Measurements from ENCODE around the gene ASB2.

Gene ASB2

GRCh38 chr14:93926245-93926872 lies 50.0 kb downstream of the ASB2 start:
- peak; percentile 73 for DNase-seq

GRCh38 chr14:93925374-93925895 lies 50.9 kb downstream of the ASB2 start:
- DNase-seq = no peak

DNA sequence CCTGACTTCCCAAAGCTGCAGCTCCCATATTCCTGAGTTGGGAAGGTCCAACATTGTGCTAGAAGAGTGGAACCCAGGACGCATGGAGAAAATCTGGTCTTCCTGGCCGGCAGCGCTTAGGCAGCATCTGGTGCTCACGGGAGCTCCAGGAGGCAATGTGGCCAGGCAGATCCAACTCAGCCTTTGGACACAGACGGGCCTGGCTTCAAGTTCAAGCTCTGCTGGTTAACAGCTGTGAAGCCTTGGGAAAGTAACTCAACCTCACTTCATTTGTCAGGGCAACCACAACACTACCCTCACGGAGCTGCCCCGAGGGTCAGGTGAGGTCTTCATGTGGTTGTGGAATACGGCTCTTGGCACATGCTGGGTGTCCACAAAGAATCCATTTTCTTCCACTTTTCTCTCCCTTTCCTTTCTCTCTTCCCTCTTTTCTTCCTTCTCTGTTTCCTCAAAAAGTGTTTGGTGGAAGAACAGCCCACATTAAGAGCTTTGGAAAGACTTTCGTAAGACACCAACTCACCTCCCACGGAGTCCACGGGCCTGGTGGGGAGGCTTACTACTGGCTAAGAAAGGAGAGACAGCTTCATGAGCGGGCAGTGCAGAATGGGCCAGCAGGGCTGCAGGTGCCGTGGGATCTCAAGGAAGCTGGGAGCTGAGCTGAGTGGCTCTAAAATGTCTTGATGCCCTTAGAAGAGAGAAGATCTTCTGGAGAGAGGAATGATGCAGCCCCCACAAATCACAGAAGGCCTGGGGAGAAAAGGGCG lies 51.6 kb downstream of the ASB2 start:
- no peak for DNase-seq

DNA sequence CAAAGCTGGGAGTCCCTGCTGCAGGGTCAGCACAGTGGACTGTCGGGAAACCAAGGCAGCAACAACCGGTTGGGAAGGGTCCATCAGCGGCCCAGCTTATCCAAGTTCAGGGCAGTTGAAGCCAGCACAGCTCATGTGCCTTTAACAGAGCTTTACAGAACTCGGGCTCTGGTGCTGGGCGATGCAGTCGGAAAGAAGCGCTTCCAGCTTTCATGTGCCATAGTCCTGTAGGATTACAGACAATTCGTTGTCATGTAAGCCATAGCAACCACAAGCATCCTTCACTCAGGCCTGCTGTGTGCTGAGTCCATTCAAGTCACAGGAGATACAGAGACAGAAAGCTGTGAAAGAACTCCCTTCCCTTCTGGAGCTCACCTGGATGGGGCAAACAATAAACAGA lies 52.7 kb downstream of the ASB2 start:
- peak; percentile 15 for DNase-seq

DNA sequence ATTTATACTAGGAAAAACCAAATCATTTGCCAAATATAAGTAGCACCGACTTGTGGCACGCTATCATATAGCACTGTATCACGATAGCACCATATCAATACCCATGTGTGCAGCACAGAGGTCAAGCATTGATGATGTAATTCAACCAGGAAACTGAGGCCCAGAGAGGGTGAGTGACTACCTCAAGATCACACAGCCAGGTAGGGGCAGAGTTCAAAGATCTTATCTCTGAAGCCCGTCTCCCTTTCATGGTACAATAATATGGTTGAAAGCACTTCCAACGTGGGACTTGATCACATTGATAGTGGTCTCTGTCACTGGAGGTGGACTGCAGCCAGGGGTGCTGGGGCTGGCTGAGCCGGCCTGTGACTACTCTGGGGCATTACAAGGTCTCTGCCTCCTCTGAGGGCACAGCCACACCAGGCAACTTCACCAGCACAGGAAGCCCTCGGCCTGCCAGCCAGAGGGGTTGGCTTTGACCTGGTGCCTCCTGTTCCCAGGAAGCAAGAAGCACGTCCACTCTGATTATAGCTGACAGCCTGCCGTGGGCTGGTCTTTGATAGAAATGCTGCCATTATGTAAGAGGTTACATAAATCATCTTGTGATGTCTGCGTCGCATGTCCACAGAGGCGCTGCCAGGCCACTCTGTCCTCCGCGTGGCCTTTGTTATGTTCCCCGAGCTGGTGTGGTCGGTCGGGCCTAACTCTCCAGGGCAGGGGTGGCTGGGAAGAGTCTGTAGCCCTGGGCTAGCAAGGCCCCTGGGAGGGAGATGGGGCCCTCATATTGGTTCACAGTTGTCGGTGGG lies 55.2 kb downstream of the ASB2 start:
- no peak for DNase-seq

DNA sequence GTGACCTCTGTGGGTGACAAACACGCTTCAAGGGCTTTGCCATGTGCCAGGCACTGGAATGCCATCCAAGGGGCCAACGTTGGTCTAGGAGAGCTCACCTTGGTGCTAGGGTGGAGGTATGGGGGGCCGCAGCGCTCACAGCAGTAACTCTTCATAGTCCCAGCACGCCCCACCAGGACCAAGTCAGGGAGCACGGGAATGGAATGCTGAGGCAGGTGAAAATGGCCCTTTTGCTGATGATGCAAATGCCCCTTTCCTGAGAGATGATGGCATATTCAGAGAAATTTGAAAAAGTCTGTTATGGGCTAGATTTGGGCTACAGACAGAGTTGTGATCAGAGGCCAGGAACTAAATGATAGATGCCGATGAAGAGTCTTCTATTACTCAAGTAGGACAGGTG lies 59.2 kb downstream of the ASB2 start:
- no peak for DNase-seq

DNA sequence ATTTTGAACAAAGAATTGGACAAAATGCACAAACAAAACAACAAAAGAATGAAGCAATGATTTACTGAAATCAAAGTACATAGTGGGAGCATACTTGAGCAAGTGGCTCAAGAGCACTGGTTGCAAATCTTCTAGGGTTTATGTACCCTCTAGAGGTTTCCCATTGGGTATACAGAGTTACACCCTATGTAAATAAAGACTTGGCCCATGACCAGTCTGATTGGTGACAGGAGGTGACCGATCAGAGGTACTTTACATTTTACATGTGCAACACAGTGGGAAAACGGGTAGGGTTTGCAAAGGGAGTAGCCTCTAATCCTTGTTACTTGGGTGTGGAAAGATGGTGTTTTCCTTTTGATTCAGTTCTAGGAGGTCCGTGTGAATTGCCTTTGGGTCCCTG lies 59.9 kb downstream of the ASB2 start:
- no peak for DNase-seq

DNA sequence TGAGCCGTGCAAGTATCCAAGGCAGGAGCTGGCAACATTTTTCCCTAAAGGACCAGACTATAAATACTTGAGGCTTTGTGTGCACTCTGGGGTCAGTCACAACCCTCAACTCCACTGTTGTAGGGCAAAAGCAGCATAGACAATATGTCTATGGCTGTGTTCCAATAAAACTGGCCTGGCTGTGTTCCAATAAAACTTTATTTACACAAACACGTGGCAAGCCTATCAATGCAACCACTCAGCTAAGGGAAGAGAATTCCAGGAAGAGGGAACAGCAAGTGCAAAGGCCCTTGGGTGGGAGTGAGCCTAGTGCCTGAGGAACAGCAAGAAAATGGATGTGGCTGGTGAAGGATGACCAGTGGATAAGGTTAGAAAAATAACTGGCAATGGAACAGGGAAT lies 60.6 kb downstream of the ASB2 start:
- no peak for DNase-seq

- no peak for DNase-seq
Observed at GRCh38 chr14:93915070-93915705, 61.2 kb downstream of the ASB2 start.

- DNase-seq = no peak
Observed at GRCh38 chr14:93914278-93914677, 62.1 kb downstream of the ASB2 start.

- DNase-seq = no peak
Observed at GRCh38 chr14:93912782-93913181, 63.6 kb downstream of the ASB2 start.

- DNase-seq = no peak
Observed at GRCh38 chr14:93911975-93912615, 64.3 kb downstream of the ASB2 start.

DNA sequence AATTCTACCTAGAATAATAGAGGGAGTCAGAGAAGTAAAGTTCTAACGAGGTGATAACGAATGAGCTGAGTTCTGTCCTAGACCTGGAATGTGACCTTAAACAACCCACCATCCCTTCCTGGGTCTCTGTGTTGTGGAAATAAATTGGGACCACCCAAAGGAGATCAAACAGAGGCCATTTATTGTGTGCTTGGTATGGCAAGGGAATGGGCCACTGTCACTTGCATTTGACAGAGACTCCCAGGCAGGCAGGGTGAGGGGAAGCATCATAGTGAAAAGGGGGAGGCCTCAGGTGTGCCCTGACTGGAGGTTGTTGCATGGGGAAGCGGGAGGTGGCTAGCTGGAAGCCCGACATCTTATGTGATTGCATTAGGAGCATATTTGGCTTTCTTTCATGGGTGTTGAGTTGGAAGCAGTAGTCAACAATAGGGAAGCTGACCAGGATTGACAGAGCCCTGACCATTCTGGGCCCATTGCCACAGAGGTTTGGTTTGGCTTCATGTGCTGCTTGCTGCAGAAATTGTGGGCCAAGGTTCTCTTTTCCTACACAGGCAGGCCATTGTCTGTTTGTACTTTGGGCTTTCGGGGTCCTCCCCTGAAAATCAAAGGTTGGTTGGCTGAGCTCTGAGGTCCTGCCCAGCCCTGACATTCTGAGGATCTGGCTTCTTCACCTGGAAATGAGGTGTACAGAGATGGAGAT lies 66.8 kb downstream of the ASB2 start:
- no peak for DNase-seq

GRCh38 chr14:93906341-93907329 lies 69.7 kb downstream of the ASB2 start:
- peak; percentile 68 for DNase-seq

DNA sequence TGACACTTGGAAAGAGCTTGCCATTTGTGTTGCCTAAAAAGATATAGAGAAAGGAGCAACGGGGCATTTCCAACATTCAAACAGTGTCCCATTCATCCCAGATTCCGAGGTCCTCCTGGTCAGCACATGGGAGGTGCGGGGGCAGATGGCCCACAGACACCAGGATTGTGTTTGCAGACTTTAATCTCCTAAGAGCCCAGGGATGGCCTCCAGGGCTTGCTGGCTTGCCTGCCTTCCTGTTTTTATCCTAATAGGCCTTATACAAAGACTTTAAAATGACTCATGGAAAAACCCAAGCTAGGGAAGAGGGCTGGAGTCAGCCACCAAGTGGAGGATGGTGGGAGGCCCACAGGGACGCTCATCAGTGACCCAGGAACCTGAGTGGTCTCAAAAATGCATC lies 70.7 kb downstream of the ASB2 start:
- DNase-seq = no peak

- DNase-seq = no peak
Observed at GRCh38 chr14:93903342-93904184, 72.8 kb downstream of the ASB2 start.

- no peak for DNase-seq
Observed at GRCh38 chr14:93902619-93903307, 73.6 kb downstream of the ASB2 start.

DNA sequence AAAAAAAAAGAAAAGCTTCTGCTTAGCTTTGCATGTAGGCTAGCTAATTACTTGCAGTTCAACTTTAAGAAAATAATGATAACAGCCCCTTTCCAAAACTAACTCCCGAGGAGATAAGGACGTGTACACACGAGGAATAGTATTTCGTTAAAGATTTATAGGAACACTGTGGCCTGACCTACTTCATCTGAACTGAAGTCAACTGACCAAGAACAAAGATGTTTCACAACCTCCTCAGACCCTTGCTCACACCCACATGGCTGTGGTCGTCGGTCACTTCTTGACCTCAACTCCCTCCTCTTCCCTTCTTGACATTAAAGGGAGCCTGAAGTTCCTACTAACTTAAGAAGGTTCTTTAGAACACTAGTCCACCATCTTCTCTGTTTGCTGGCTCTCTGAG lies 74.6 kb downstream of the ASB2 start:
- DNase-seq = no peak

DNA sequence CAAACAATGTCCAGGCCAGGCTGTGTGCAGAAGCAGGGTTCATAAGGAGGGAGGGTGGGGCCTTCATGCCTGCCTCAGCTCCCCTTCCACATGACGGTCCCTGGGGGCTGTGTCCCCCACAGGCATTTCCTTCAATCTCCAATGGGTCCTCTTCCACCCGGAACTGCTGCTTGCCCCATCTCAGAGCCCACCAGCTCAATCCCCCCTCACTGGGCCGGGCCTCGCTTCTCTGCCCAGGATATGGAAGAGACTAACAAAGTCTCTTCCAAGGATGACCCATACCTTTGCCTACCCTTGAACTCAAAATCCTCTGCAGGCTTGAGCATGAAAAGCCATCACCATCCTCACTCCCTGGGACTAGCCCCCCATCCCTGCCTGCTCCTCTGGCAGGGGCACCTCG lies 77.6 kb downstream of the ASB2 start:
- DNase-seq = no peak
